Loucy (cell line): Measurements from ENCODE around the gene APOA4.

Source experiments
- H2AFZ ChIP-seq: fragments of 200-600 bp; sonication (generic); 2 replicates; pipeline ENCODE4 v1.6.0; 2016; ENCODE audit warnings: antibody characterized with exemption, mild to moderate bottlenecking, low read length, moderate library complexity
- H3F3A ChIP-seq: fragments of 200-600 bp; 2 replicates; pipeline ENCODE4 v1.6.0; 2016; ENCODE audit warnings: antibody characterized with exemption, low read depth, mild to moderate bottlenecking
- H3K27me3 ChIP-seq: fragments of 200-600 bp; sonication (generic); 2 replicates; pipeline ENCODE4 v1.6.1; 2014; ENCODE audit warnings: low read length, mild to moderate bottlenecking; ENCODE audit not compliant: insufficient read depth, poor library complexity, severe bottlenecking
- H3K36me3 ChIP-seq: fragments of 200-600 bp; sonication (generic); 2 replicates; pipeline ENCODE4 v1.6.1; 2016; ENCODE audit warnings: low read length; ENCODE audit not compliant: insufficient read depth
- H3K4me1 ChIP-seq: fragments of 200-600 bp; sonication (generic); 2 replicates; pipeline ENCODE4 v1.5.1; 2014; ENCODE audit warnings: low read length, mild to moderate bottlenecking; ENCODE audit not compliant: insufficient read depth, poor library complexity, severe bottlenecking
- H3K4me2 ChIP-seq: fragments of 200-600 bp; sonication (generic); 2 replicates; pipeline ENCODE4 v1.6.0; 2014; ENCODE audit warnings: antibody characterized with exemption, low read length, low read depth, mild to moderate bottlenecking; ENCODE audit not compliant: poor library complexity, severe bottlenecking
- H3K4me3 ChIP-seq: fragments of 200-600 bp; sonication (generic); 2 replicates; pipeline ENCODE4 v1.5.1; 2014; ENCODE audit warnings: low read length, mild to moderate bottlenecking, mixed read lengths; ENCODE audit not compliant: poor library complexity, severe bottlenecking
- H3K79me2 ChIP-seq: fragments of 200-600 bp; sonication (generic); 2 replicates; pipeline ENCODE4 v1.6.1; 2014; ENCODE audit warnings: low read length; ENCODE audit not compliant: insufficient read depth
- H3K9ac ChIP-seq: fragments of 200-600 bp; sonication (generic); 2 replicates; pipeline ENCODE4 v1.6.0; 2014; ENCODE audit warnings: mild to moderate bottlenecking, low read depth, low read length, moderate library complexity; ENCODE audit not compliant: poor library complexity, severe bottlenecking
- H3K9me2 ChIP-seq: fragments of 200-600 bp; sonication (generic); replicated peaks from 2 replicates; pipeline ENCODE4 v1.6.1; 2016; ENCODE audit warnings: low read depth, low read length, mixed read lengths
- H3K9me3 ChIP-seq: fragments of 200-600 bp; sonication (generic); 2 replicates; pipeline ENCODE4 v1.6.1; 2014; ENCODE audit warnings: mild to moderate bottlenecking, antibody characterized with exemption, low read length, low read depth; ENCODE audit not compliant: insufficient read depth
- H4K20me1 ChIP-seq: fragments of 200-600 bp; sonication (generic); 2 replicates; pipeline ENCODE4 v1.6.0; 2014; ENCODE audit warnings: antibody characterized with exemption, low read length, mild to moderate bottlenecking; ENCODE audit not compliant: insufficient read depth, poor library complexity, severe bottlenecking
- EZH2phosphoT487 ChIP-seq: fragments of 200-600 bp; IDR thresholded peaks from 2 replicates; pipeline ENCODE4 v1.6.1; 2018; ENCODE audit warnings: antibody characterized with exemption, mild to moderate bottlenecking, moderate library complexity, borderline replicate concordance
- TF ChIP-seq, protein P1 (sequence below): fragments of 200-600 bp; sonication (generic); conservative IDR thresholded peaks from 2 replicates; pipeline ENCODE4 v1.5.1; 2014; ENCODE audit warnings: mild to moderate bottlenecking, antibody characterized with exemption, low read length

Gene APOA4

DNA sequence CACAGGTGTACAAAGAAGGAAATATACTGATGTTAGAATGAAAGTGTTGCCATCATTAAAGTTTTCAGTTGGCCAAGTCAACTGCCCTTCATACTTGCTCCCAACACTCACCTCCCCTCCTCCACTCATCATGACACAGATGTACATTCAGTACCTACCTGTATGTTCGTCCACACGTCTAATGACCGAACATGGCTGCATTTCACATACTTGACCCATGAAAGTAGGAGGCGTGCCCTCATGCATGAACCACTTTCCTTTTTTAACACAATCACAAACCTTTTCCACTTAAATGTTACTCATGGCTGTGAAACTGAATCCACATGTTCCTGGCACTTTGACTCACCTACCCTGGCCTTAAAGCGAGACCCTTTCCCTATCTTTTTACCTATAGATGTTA is 47.1 kb downstream of the APOA4 start:
- no peaks in the 10 kb centered on the region for H3K9me3 ChIP-seq
- peaks cover 20% of the 10 kb centered on the region for H3K79me2 ChIP-seq
- no peak overlapping the region for H3K9ac ChIP-seq
- no peak overlapping the region for H3K4me2 ChIP-seq
- H3K27me3 ChIP-seq, result no peaks in the 10 kb centered on the region
- peaks cover 30% of the 10 kb centered on the region for H3K4me1 ChIP-seq
- no peaks in the 10 kb centered on the region for H3K9me2 ChIP-seq
- peaks cover 23% of the 10 kb centered on the region for H3K36me3 ChIP-seq
- no peak overlapping the region for H2AFZ ChIP-seq
- peaks cover 18% of the 10 kb centered on the region for H4K20me1 ChIP-seq
- 0 out of 2 replicates have a peak, but pooled peaks cover 3% of the 10 kb centered on the region for H3F3A ChIP-seq
- H3K4me3 ChIP-seq, result no peak overlapping the region
- TF ChIP-seq, protein P1, sequence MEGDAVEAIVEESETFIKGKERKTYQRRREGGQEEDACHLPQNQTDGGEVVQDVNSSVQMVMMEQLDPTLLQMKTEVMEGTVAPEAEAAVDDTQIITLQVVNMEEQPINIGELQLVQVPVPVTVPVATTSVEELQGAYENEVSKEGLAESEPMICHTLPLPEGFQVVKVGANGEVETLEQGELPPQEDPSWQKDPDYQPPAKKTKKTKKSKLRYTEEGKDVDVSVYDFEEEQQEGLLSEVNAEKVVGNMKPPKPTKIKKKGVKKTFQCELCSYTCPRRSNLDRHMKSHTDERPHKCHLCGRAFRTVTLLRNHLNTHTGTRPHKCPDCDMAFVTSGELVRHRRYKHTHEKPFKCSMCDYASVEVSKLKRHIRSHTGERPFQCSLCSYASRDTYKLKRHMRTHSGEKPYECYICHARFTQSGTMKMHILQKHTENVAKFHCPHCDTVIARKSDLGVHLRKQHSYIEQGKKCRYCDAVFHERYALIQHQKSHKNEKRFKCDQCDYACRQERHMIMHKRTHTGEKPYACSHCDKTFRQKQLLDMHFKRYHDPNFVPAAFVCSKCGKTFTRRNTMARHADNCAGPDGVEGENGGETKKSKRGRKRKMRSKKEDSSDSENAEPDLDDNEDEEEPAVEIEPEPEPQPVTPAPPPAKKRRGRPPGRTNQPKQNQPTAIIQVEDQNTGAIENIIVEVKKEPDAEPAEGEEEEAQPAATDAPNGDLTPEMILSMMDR, result no peak
- TF ChIP-seq EZH2phosphoT487, result no peak

DNA sequence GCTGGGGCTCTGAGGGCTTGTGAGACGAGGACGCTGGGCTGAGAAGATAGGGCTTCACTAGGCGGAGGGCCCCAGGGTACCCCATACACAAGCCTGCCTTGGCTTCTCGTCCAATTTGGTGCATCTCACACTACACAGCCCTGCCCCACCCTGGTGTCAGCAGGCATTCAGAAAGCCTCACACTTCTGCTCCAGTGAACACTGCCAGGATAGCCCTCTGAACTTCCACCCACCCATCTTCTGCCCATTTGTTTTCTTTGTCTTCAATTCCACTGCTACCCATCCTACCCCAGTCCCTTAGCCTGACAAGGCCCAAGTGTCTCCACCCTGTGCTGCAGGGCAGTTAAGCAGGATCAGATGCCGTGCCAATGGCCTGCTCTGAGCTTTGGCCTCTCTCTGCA is 48.4 kb downstream of the APOA4 start:
- Histone ChIP-seq H3K9ac (no peak overlapping the region), H3K36me3 (peaks cover 22% of the 10 kb centered on the region), H3K4me1 (peaks cover 30% of the 10 kb centered on the region), H3K9me2 (no peaks in the 10 kb centered on the region), H3F3A (0 out of 2 replicates have a peak, but pooled peaks cover 3% of the 10 kb centered on the region), H3K79me2 (peaks cover 29% of the 10 kb centered on the region), H4K20me1 (peaks cover 25% of the 10 kb centered on the region), H3K4me2 (peak overlapping the region; percentile 99), H2AFZ (no peak overlapping the region), H3K9me3 (no peaks in the 10 kb centered on the region), H3K27me3 (no peaks in the 10 kb centered on the region), H3K4me3 (no peak overlapping the region)
- TF ChIP-seq, protein P1, result no peak
- TF ChIP-seq EZH2phosphoT487, result no peak

DNA sequence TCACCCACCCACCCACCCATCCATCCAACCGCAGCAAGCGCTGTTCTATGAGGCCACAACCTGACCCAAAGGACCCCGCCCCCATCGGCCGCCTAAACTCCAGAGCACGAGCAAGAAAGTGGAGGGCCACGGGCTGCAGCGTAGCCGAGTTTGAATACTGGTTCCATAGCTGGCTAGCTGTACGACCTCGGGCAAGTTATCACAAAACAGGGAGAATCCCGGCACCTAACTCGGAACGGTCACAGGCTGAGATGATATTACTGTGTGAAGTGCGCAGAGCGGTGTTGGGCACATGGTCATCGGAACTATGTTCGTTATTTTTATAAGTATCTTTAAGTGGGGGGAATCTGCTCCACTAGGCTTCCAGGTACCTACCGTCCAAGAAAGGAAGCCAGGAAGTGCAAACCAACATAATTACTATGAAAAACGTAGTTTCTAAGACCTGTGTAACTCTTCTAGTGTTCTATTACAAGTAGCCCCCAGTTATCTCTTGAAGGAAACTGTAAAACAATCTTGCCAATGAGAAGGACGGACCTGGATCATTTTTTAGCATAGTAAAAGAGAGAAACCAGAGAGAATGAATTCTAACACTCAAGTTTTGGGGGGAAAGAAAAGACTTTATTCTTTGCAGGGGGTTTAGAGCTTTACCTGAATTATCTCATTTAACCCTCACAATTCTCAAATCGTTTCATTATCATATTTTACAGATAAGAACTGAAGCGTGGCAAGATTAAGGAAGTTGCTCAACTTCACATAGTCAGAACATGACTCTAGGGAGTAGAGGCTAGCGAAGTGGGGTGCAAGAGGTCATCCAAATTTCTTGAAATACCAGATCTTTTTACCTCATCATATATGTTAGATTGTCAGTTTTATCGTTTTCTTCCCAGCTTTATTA is 49.7 kb downstream of the APOA4 start:
- peak overlapping the region; percentile 99 for H3K4me2 ChIP-seq
- peak overlapping the region; percentile 78 for H3K9ac ChIP-seq
- no peaks in the 10 kb centered on the region for H3K9me2 ChIP-seq
- peaks cover 21% of the 10 kb centered on the region for H4K20me1 ChIP-seq
- no peaks in the 10 kb centered on the region for H3K27me3 ChIP-seq
- TF ChIP-seq, protein P1, result no peak
- no peak for TF ChIP-seq EZH2phosphoT487
- peaks cover 41% of the 10 kb centered on the region for H3K79me2 ChIP-seq
- 0 out of 2 replicates have a peak, but pooled peaks cover 3% of the 10 kb centered on the region for H3F3A ChIP-seq
- H2AFZ ChIP-seq, result peak overlapping the region; percentile 77
- peaks cover 30% of the 10 kb centered on the region for H3K4me1 ChIP-seq
- H3K4me3 ChIP-seq, result peak overlapping the region; percentile 95
- H3K9me3 ChIP-seq, result no peaks in the 10 kb centered on the region
- peaks cover 14% of the 10 kb centered on the region for H3K36me3 ChIP-seq
